HepG2 (cell line): ENCODE results near the gene SEPTIN10. TPM values are rescaled to one million over a fixed set of nuclear protein-coding genes. Genes with fewer than 3 reads are reported as not detected.
A peak's percentile ranks its signal among the peaks of the same experiment; 100 is the strongest.

ENCODE experiments used
- ATF5 ChIP-seq: sonication (generic); formaldehyde crosslinking; IDR thresholded peaks from 2 replicates; pipeline ENCODE4 v1.4.0; 2020; ENCODE audit warnings: mild to moderate bottlenecking, low read depth, missing genetic modification reagents
- DMTF1 ChIP-seq: sonication (generic); formaldehyde crosslinking; IDR thresholded peaks from 2 replicates; pipeline ENCODE4 v1.4.0; 2020; ENCODE audit warnings: mild to moderate bottlenecking, missing genetic modification reagents
- ELF4 ChIP-seq: sonication (generic); formaldehyde crosslinking; IDR thresholded peaks from 2 replicates; pipeline ENCODE4 v1.5.0; 2020; ENCODE audit warnings: missing genetic modification reagents, mild to moderate bottlenecking, moderate library complexity, borderline replicate concordance
- HES4 ChIP-seq: sonication (generic); formaldehyde crosslinking; IDR thresholded peaks from 2 replicates; pipeline ENCODE4 v1.9.0; 2021; ENCODE audit warnings: mild to moderate bottlenecking, missing genetic modification reagents, borderline replicate concordance
- HOXD1 ChIP-seq: sonication (generic); formaldehyde crosslinking; IDR thresholded peaks from 2 replicates; pipeline ENCODE4 v1.5.0; 2020; ENCODE audit warnings: missing genetic modification reagents
- MAFK ChIP-seq, 2 experiments: IDR thresholded peaks in 1 of 2; conservative IDR thresholded peaks in 1 of 2; 2 replicates each; pipeline ENCODE4 v1.6.1; 2011; ENCODE audit warnings: improper control_type of control experiment in 2 of 2, low read length in 2 of 2
- RFX3 ChIP-seq: IDR thresholded peaks from 2 replicates; pipeline ENCODE4 v1.6.1; 2016; ENCODE audit warnings: missing biosample characterization, missing genetic modification reagents
- SCMH1 ChIP-seq: sonication (generic); formaldehyde crosslinking; IDR thresholded peaks from 2 replicates; pipeline ENCODE4 v1.9.0; 2021; ENCODE audit warnings: missing genetic modification reagents, mild to moderate bottlenecking, borderline replicate concordance
- SIX1 ChIP-seq: sonication (generic); formaldehyde crosslinking; IDR thresholded peaks from 2 replicates; pipeline ENCODE4 v1.4.0; 2020; ENCODE audit warnings: missing genetic modification reagents, borderline replicate concordance
- TBP ChIP-seq: sonication (generic); formaldehyde crosslinking; IDR thresholded peaks from 2 replicates; pipeline ENCODE4 v1.5.0; 2020; ENCODE audit warnings: missing genetic modification reagents
- YY1 ChIP-seq: IDR thresholded peaks from 2 replicates; pipeline ENCODE4 v1.6.1; 2011; ENCODE audit warnings: low read length, low read depth, moderate library complexity, mild to moderate bottlenecking; ENCODE audit not compliant: insufficient read depth, insufficient replicate concordance
- ZFYVE20 ChIP-seq: sonication (generic); formaldehyde crosslinking; IDR thresholded peaks from 2 replicates; pipeline ENCODE4 v1.8.0; 2023; ENCODE audit warnings: low read depth, mild to moderate bottlenecking, moderate library complexity, missing genetic modification reagents, borderline replicate concordance
- ZGPAT ChIP-seq: IDR thresholded peaks from 2 replicates; pipeline ENCODE4 v1.6.1; 2016; ENCODE audit warnings: mild to moderate bottlenecking
- ZNF143 ChIP-seq: sonication (generic); formaldehyde crosslinking; IDR thresholded peaks from 2 replicates; pipeline ENCODE4 v1.4.0; 2020; ENCODE audit warnings: missing genetic modification reagents
- ZNF652 ChIP-seq: IDR thresholded peaks from 2 replicates; pipeline ENCODE4 v1.6.1; 2016; ENCODE audit warnings: low read depth, borderline replicate concordance
- polyA plus RNA-seq, 8 experiments: library from polyadenylated mRNA; depleted of rRNA in 3 of 8; stranded (reverse) in 7 of 8; unstranded in 1 of 8; fragments of >200 nt; fragmentation: Illumina TruSeq in 4 of 8; extraction: Trizol in 4 of 8; gene quantifications; 2 replicates each; pipeline versions ENCODE4 v1.2.1 to v1.2.3, GENCODE V29; 2011 to 2016; ENCODE audit warnings: low read depth in 4 of 8, missing spikeins in 1 of 8, mixed read lengths in 1 of 8; ENCODE audit not compliant: insufficient read depth in 1 of 8
- total RNA-seq, 5 experiments: library from RNA; depleted of rRNA; stranded (reverse); fragments of >200 nt; fragmentation: Illumina TruSeq; extraction: Trizol; gene quantifications; 2 replicates each; pipeline ENCODE4 v1.2.3, GENCODE V29; 2016; ENCODE audit warnings: low read depth in 1 of 5
- TF ChIP-seq, protein P1 (sequence below): IDR thresholded peaks from 2 replicates; pipeline ENCODE4 v1.6.1; 2018; ENCODE audit warnings: missing genetic modification reagents
- TF ChIP-seq, protein P2 (sequence below): sonication (generic); formaldehyde crosslinking; IDR thresholded peaks from 2 replicates; pipeline ENCODE4 v1.5.0; 2020; ENCODE audit warnings: missing genetic modification reagents, mild to moderate bottlenecking, borderline replicate concordance
- TF ChIP-seq, protein P3 (sequence below): sonication (generic); formaldehyde crosslinking; IDR thresholded peaks from 2 replicates; pipeline ENCODE4 v1.8.1; 2022; ENCODE audit warnings: low read depth, mild to moderate bottlenecking, missing genetic modification reagents

SEPTIN10 gene
- total and polyA plus RNA-seq, 2 of the 13 experiments (the other 11 are each of a cell fraction or from before 2014, with no cell fraction given), result 45.8 to 67.5 TPM

DNA sequence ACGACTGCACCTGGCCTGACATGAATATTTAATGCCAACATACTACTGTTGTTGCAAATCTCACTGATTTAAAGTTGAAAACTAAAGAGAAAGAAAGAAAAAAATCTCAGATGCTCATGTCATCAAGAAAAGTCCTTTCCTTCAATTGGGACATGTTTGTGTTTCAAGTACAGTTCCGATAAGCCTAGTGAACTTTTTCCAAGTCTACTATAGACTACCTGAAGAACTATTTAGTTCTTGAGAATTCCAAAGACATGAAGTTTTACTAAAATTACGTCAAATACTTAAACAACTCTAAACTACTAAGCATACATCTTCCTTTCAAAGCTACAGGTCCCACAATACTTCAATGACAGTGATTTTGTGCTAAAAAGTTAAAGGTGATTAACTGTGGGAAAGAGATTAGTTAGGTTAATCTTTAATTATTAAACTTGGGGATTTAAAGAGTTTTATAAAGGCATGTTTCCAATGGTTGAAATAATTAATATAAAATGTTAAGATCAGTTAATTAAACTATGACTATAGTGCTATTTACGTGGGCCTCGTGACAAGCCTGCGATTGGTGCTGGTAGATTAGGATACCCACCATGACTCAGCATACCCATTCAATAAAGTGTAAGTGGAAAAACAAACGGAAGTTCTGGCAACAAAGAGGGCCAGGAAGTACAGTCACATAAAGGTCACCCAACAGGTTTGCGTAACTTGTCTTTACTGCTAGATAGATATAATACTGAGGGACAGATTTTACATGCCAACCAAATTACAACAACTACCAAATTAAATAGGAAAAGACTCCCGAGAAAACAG, 55.5 kb downstream of the SEPTIN10 start (continued):
- TF ChIP-seq DMTF1 (no peak), HES4 (CRISPR knock-in tag) (no peak), YY1 (no peak), TBP (no peak), HOXD1 (no peak), ELF4 (CRISPR knock-in tag) (peak; percentile 43; the same call in 1 of the 2 replicates), MAFK (conservative IDR thresholded peaks at IDR 0.05 in 1 of 2, IDR thresholded peaks at IDR 0.05 in 1 of 2; ENCODE audit: low read length in 2 of 2) (peak; percentile 87 to 97), SIX1 (CRISPR knock-in tag) (0 out of 2 replicates have a peak, but pooled peaks have one; percentile 27), ATF5 (no peak), ZNF143 (CRISPR knock-in tag) (no peak), ZFYVE20 (CRISPR knock-in tag) (no peak), ZGPAT (CRISPR knock-in tag) (peak; percentile 75), RFX3 (CRISPR knock-in tag) (no peak), SCMH1 (no peak), ZNF652 (no peak)
- TF ChIP-seq, protein P1, sequence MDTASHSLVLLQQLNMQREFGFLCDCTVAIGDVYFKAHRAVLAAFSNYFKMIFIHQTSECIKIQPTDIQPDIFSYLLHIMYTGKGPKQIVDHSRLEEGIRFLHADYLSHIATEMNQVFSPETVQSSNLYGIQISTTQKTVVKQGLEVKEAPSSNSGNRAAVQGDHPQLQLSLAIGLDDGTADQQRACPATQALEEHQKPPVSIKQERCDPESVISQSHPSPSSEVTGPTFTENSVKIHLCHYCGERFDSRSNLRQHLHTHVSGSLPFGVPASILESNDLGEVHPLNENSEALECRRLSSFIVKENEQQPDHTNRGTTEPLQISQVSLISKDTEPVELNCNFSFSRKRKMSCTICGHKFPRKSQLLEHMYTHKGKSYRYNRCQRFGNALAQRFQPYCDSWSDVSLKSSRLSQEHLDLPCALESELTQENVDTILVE (CRISPR knock-in tag), result no peak
- TF ChIP-seq, protein P2, sequence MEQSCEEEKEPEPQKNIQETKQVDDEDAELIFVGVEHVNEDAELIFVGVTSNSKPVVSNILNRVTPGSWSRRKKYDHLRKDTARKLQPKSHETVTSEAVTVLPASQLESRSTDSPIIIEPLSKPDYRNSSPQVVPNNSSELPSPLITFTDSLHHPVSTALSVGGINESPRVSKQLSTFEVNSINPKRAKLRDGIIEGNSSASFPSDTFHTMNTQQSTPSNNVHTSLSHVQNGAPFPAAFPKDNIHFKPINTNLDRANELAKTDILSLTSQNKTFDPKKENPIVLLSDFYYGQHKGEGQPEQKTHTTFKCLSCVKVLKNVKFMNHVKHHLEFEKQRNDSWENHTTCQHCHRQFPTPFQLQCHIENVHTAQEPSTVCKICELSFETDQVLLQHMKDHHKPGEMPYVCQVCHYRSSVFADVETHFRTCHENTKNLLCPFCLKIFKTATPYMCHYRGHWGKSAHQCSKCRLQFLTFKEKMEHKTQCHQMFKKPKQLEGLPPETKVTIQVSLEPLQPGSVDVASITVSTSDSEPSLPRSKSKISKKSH, result no peak
- TF ChIP-seq, protein P3, sequence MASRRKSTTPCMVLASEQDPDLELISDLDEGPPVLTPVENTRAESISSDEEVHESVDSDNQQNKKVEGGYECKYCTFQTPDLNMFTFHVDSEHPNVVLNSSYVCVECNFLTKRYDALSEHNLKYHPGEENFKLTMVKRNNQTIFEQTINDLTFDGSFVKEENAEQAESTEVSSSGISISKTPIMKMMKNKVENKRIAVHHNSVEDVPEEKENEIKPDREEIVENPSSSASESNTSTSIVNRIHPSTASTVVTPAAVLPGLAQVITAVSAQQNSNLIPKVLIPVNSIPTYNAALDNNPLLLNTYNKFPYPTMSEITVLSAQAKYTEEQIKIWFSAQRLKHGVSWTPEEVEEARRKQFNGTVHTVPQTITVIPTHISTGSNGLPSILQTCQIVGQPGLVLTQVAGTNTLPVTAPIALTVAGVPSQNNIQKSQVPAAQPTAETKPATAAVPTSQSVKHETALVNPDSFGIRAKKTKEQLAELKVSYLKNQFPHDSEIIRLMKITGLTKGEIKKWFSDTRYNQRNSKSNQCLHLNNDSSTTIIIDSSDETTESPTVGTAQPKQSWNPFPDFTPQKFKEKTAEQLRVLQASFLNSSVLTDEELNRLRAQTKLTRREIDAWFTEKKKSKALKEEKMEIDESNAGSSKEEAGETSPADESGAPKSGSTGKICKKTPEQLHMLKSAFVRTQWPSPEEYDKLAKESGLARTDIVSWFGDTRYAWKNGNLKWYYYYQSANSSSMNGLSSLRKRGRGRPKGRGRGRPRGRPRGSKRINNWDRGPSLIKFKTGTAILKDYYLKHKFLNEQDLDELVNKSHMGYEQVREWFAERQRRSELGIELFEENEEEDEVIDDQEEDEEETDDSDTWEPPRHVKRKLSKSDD (CRISPR knock-in tag), result no peak
